SK-N-MC (cell line): ENCODE data around the gene LFNG.

Experiments
- DNase-seq: peaks from one replicate; pipeline ENCODE4 v3.0.0-alpha.2; 2011; ENCODE audit warnings: low read depth, low spot score
- H3K27ac ChIP-seq: fragments of 200-600 bp; sonication (generic); 2 replicates; pipeline ENCODE4 v1.5.1; 2016; ENCODE audit warnings: mixed run types
- H3K36me3 ChIP-seq: fragments of 200-600 bp; sonication (generic); 2 replicates; pipeline ENCODE4 v1.6.1; 2017; ENCODE audit warnings: antibody characterized with exemption, low read length, mixed read lengths; ENCODE audit not compliant: insufficient read depth
- H3K4me3 ChIP-seq: fragments of 200-600 bp; sonication (generic); 2 replicates; pipeline ENCODE4 v1.5.1; 2016
- H3K9ac ChIP-seq: fragments of 200-600 bp; sonication (generic); 2 replicates; pipeline ENCODE4 v1.8.0; 2017; ENCODE audit warnings: mixed run types, mixed read lengths; ENCODE audit not compliant: insufficient read length
- H3K9me3 ChIP-seq: fragments of 200-600 bp; sonication (generic); 2 replicates; pipeline ENCODE4 v1.6.1; 2017; ENCODE audit warnings: low read depth, mild to moderate bottlenecking, antibody characterized with exemption, low read length, moderate library complexity, mixed read lengths
- EZH2 ChIP-seq: fragments of 200-600 bp; sonication (generic); IDR thresholded peaks from one replicate; pipeline ENCODE4 v1.6.1; 2017; ENCODE audit warnings: antibody characterized with exemption
- FOXP2 ChIP-seq: optimal IDR thresholded peaks from 2 replicates; pipeline ENCODE3; 2011; ENCODE audit warnings: mild to moderate bottlenecking, moderate library complexity; ENCODE audit not compliant: insufficient read depth; ENCODE audit errors: extremely low read length, control extremely low read depth
- POLR2AphosphoS5 ChIP-seq: IDR thresholded peaks from 2 replicates; pipeline ENCODE4 v1.6.1; 2012; ENCODE audit warnings: mild to moderate bottlenecking, low read depth, low read length, borderline replicate concordance

LFNG gene

GRCh38 chr7:2475678-2476015 is 43.9 kb upstream of the LFNG start:
- no peak for TF ChIP-seq FOXP2
- no peak for TF ChIP-seq EZH2
- no peak for TF ChIP-seq POLR2AphosphoS5
- H3K36me3 ChIP-seq = no peaks in the 10 kb centered on the region

GRCh38 chr7:2476298-2476697 is 43.3 kb upstream of the LFNG start, which contains the start of gene GRIFIN:
Gene GRIFIN (minus strand): TSS chr7:2476398. CDS start chr7:2476383, 15 bp downstream.
- no peak for DNase-seq
- H3K4me3 ChIP-seq = no peak within 1 kb of the TSS
- no peaks in the 10 kb centered on the region for H3K9me3 ChIP-seq
- no peak within 1 kb of the TSS for H3K9ac ChIP-seq
- TF ChIP-seq FOXP2 = no peak
- no peak for TF ChIP-seq EZH2
- no peak for TF ChIP-seq POLR2AphosphoS5
- H3K27ac ChIP-seq = no peak within 1 kb of the TSS
- H3K36me3 ChIP-seq = no peaks in the 10 kb centered on the region

More at GRCh38 chr7:2475678-2476015, 43.9 kb upstream of the LFNG start:
- H3K9me3 ChIP-seq = no peaks in the 10 kb centered on the region
- H3K27ac ChIP-seq = no peak overlapping the region
- no peak overlapping the region for H3K9ac ChIP-seq
- H3K4me3 ChIP-seq = no peak overlapping the region
- no peak for DNase-seq

- no peaks in the 10 kb centered on the region for H3K36me3 ChIP-seq
- H3K9ac ChIP-seq = no peak overlapping the region
- H3K4me3 ChIP-seq = no peak overlapping the region
- no peaks in the 10 kb centered on the region for H3K9me3 ChIP-seq
- no peak for DNase-seq
- no peak overlapping the region for H3K27ac ChIP-seq
- TF ChIP-seq EZH2 (no peak), POLR2AphosphoS5 (no peak)
Observed at GRCh38 chr7:2476776-2477446, 42.7 kb upstream of the LFNG start.

- Histone ChIP-seq H3K9ac (no peak overlapping the region), H3K4me3 (no peak overlapping the region), H3K36me3 (no peaks in the 10 kb centered on the region), H3K27ac (no peak overlapping the region), H3K9me3 (no peaks in the 10 kb centered on the region)
- DNase-seq = no peak
- TF ChIP-seq POLR2AphosphoS5 = no peak
- TF ChIP-seq FOXP2 = no peak
- TF ChIP-seq EZH2 = no peak
Observed at GRCh38 chr7:2477447-2478398, 41.9 kb upstream of the LFNG start.

- Histone ChIP-seq H3K4me3 (no peak overlapping the region), H3K27ac (no peak overlapping the region), H3K9ac (no peak overlapping the region), H3K36me3 (no peaks in the 10 kb centered on the region), H3K9me3 (no peaks in the 10 kb centered on the region)
- no peak for TF ChIP-seq FOXP2
- DNase-seq = no peak
Observed at GRCh38 chr7:2478399-2478785, 41.2 kb upstream of the LFNG start.

- no peak overlapping the region for H3K27ac ChIP-seq
- H3K4me3 ChIP-seq = no peak overlapping the region
- no peak for DNase-seq
- H3K9me3 ChIP-seq = no peaks in the 10 kb centered on the region
- TF ChIP-seq FOXP2 (no peak), EZH2 (no peak), POLR2AphosphoS5 (no peak)
- no peaks in the 10 kb centered on the region for H3K36me3 ChIP-seq
- H3K9ac ChIP-seq = no peak overlapping the region
Observed at GRCh38 chr7:2478800-2479199, 40.8 kb upstream of the LFNG start.

- Histone ChIP-seq H3K9ac (no peak overlapping the region), H3K27ac (no peak overlapping the region), H3K4me3 (no peak overlapping the region), H3K36me3 (no peaks in the 10 kb centered on the region), H3K9me3 (no peaks in the 10 kb centered on the region)
- DNase-seq = no peak
- TF ChIP-seq EZH2 (no peak), FOXP2 (no peak), POLR2AphosphoS5 (no peak)
Observed at GRCh38 chr7:2479276-2480069, 40.1 kb upstream of the LFNG start.

- H3K9me3 ChIP-seq = no peaks in the 10 kb centered on the region
- no peaks in the 10 kb centered on the region for H3K36me3 ChIP-seq
- no peak for DNase-seq
- TF ChIP-seq FOXP2 (no peak), EZH2 (no peak), POLR2AphosphoS5 (no peak)
- no peak overlapping the region for H3K9ac ChIP-seq
- H3K4me3 ChIP-seq = no peak overlapping the region
- no peak overlapping the region for H3K27ac ChIP-seq
Observed at GRCh38 chr7:2480070-2480408, 39.5 kb upstream of the LFNG start.
